K562 (cell line): ENCODE data around the gene UTP11. TPM values are rescaled to one million over a fixed set of nuclear protein-coding genes. Genes with fewer than 3 reads are reported as not detected.
A peak's percentile ranks its signal among the peaks of the same experiment; 100 is the strongest.

Experiments used
- ATAC-seq: fragments of 200-7000 bp; cut with Tn5 transposase; 3 replicates; pipeline ENCODE4 v1.9.1; 2020; ENCODE audit warnings: moderate library complexity
- BruUV-seq: library from RNA; stranded (reverse); fragments of 400-500 nt; replicated peaks from 2 replicates; lab custom pipeline; 2021; lab: Mats Ljungman, UMichigan
- CTCF ChIA-PET: fragments of 300-600 bp; formaldehyde crosslinking; extraction: SDS; loops from one replicate; lab custom pipeline; 2021; ENCODE audit warnings: low intra/inter-chr PET ratio; lab: Yijun Ruan, JAX
- POLR2A ChIA-PET: fragments of 300-600, 350-650 bp; sonication (Branson Sonifier 250); formaldehyde crosslinking; extraction: SDS; loops from one replicate; lab custom pipeline; 2021; ENCODE audit warnings: antibody characterized with exemption, inconsistent platforms; lab: Yijun Ruan, JAX
- DNase-seq, 4 experiments: peaks; one replicate each; pipeline versions ENCODE4 v3.0.0 to v3.0.0-alpha.2; 2011 to 2018; ENCODE audit warnings: low spot score in 3 of 4, mixed read lengths in 3 of 4; ENCODE audit errors: extremely low read depth in 1 of 4
- FAIRE-seq: peaks from 2 replicates; lab custom pipeline; 2011; peaks lifted over from hg19 to GRCh38; lab: Jason Lieb, UNC
- H2AFZ ChIP-seq: 2 replicates; pipeline ENCODE4 v1.6.0; 2011; ENCODE audit warnings: low read depth, low read length, control low read depth, inconsistent platforms
- H3K27ac ChIP-seq: fragments of 200-600 bp; 3 replicates; pipeline ENCODE4 v1.8.0; 2011; ENCODE audit warnings: low read depth, mild to moderate bottlenecking, control low read depth, inconsistent platforms, low read length, moderate library complexity, mixed read lengths; ENCODE audit errors: extremely low read depth
- H3K27me3 ChIP-seq, 2 experiments: fragments of 300-600 bp in 1 of 2; 2 replicates in 1 of 2; 3 replicates in 1 of 2; pipeline versions ENCODE4 v1.6.0 to v1.8.0; 2011; ENCODE audit warnings: inconsistent platforms in 2 of 2, low read length in 2 of 2, mild to moderate bottlenecking in 1 of 2, mixed read lengths in 1 of 2, moderate library complexity in 1 of 2; ENCODE audit not compliant: control insufficient read depth in 2 of 2, insufficient read depth in 2 of 2
- H3K36me3 ChIP-seq: fragments of 300-600 bp; 3 replicates; pipeline ENCODE4 v1.8.0; 2011; ENCODE audit warnings: mild to moderate bottlenecking, low read length, inconsistent platforms; ENCODE audit not compliant: control insufficient read depth, insufficient read depth
- H3K4me1 ChIP-seq, 2 experiments: fragments of 200-600 bp in 1 of 2; replicated peaks in 1 of 2; 2 replicates in 1 of 2; 3 replicates in 1 of 2; pipeline versions ENCODE4 v1.5.1 to v1.8.0; 2011; ENCODE audit warnings: inconsistent platforms in 2 of 2, low read length in 2 of 2, mild to moderate bottlenecking in 1 of 2, mixed read lengths in 1 of 2, moderate library complexity in 1 of 2; ENCODE audit not compliant: control insufficient read depth in 2 of 2, insufficient read depth in 2 of 2
- H3K4me2 ChIP-seq: 2 replicates; pipeline ENCODE4 v1.6.1; 2011; ENCODE audit warnings: low read length, control low read depth, inconsistent platforms, mixed read lengths; ENCODE audit not compliant: insufficient read depth
- H3K4me3 ChIP-seq: fragments of 200-600 bp; sonication (generic), shearing (Covaris generic); 2 replicates; pipeline ENCODE4 v1.5.1; 2016; ENCODE audit warnings: control low read depth, inconsistent platforms
- H3K79me2 ChIP-seq: fragments of 200-600 bp; 3 replicates; pipeline ENCODE4 v1.8.0; 2011; ENCODE audit warnings: low read length, inconsistent platforms; ENCODE audit not compliant: control insufficient read depth, insufficient read depth
- H3K9ac ChIP-seq, 2 experiments: 2 replicates each; pipeline versions ENCODE4 v1.6.0 to v1.6.1; 2011; ENCODE audit warnings: low read depth in 2 of 2, low read length in 2 of 2, control low read depth in 1 of 2, inconsistent platforms in 1 of 2, mild to moderate bottlenecking in 1 of 2, mixed read lengths in 1 of 2; ENCODE audit not compliant: insufficient read depth in 1 of 2
- H3K9me1 ChIP-seq: one replicate; pipeline ENCODE4 v1.6.0; 2011; ENCODE audit warnings: inconsistent platforms, mild to moderate bottlenecking, low read length, moderate library complexity; ENCODE audit not compliant: control insufficient read depth, insufficient read depth
- H3K9me3 ChIP-seq: replicated peaks from 2 replicates; pipeline ENCODE4 v1.5.1; 2011; ENCODE audit warnings: low read depth, low read length, inconsistent platforms; ENCODE audit not compliant: control insufficient read depth, insufficient read depth
- H4K20me1 ChIP-seq: replicated peaks from 2 replicates; pipeline ENCODE4 v1.6.1; 2011; ENCODE audit warnings: low read length, inconsistent platforms, mixed read lengths; ENCODE audit not compliant: control insufficient read depth, insufficient read depth
- BRD4 ChIP-seq: fragments of 200-600 bp; sonication (generic); IDR thresholded peaks from 2 replicates; pipeline ENCODE4 v1.6.1; 2017; ENCODE audit warnings: inconsistent platforms
- FOS ChIP-seq: IDR thresholded peaks from 3 replicates; pipeline ENCODE4 v1.6.1; 2011; ENCODE audit not compliant: insufficient read length; ENCODE audit errors: extremely low read depth
- HDGF ChIP-seq: fragments of 450-650 bp; IDR thresholded peaks from 2 replicates; pipeline ENCODE4 v1.6.1; 2016
- IRF9 ChIP-seq: fragments of 450-650 bp; IDR thresholded peaks from 2 replicates; pipeline ENCODE4 v1.6.1; 2016; ENCODE audit warnings: missing biosample characterization, missing genetic modification characterization
- MTA3 ChIP-seq: fragments of 450-650 bp; formaldehyde crosslinking; IDR thresholded peaks from 2 replicates; pipeline ENCODE4 v1.6.1; 2017; ENCODE audit warnings: mild to moderate bottlenecking, borderline replicate concordance
- NR4A1 ChIP-seq, 2 experiments: fragments of 250-450 bp in 1 of 2; fragments of 450-650 bp in 1 of 2; sonication (Bioruptor Pico) in 1 of 2; IDR thresholded peaks; 2 replicates each; pipeline versions ENCODE4 v1.4.0 to v1.6.1; 2016 to 2020; ENCODE audit warnings: mild to moderate bottlenecking in 2 of 2, missing compliant biosample characterization in 1 of 2, missing genetic modification characterization in 1 of 2, moderate library complexity in 1 of 2
- PML ChIP-seq: IDR thresholded peaks from 2 replicates; pipeline ENCODE4 v1.6.1; 2012; ENCODE audit warnings: low read length, inconsistent platforms
- PTTG1 ChIP-seq: fragments of 450-650 bp; IDR thresholded peaks from 2 replicates; pipeline ENCODE4 v1.6.1; 2016; ENCODE audit warnings: low read depth, mild to moderate bottlenecking, missing genetic modification characterization, missing compliant biosample characterization
- SAP30 ChIP-seq: fragments of 200-600 bp; sonication (generic); IDR thresholded peaks from 2 replicates; pipeline ENCODE4 v1.6.1; 2012; ENCODE audit warnings: borderline replicate concordance, low read depth, mild to moderate bottlenecking, moderate library complexity, low read length, control low read depth, inconsistent platforms; ENCODE audit not compliant: insufficient read depth, poor library complexity, severe bottlenecking
- SMARCA4 ChIP-seq: fragments of 450-650 bp; IDR thresholded peaks from 2 replicates; pipeline ENCODE4 v1.6.1; 2016
- TCF15 ChIP-seq: fragments of 250-450 bp; sonication (Bioruptor Pico); IDR thresholded peaks from 2 replicates; pipeline ENCODE4 v1.8.0; 2022; ENCODE audit warnings: moderate library complexity, mild to moderate bottlenecking, inconsistent platforms
- ZNF76 ChIP-seq: fragments of 250-450 bp; sonication (Bioruptor Pico); IDR thresholded peaks from 2 replicates; pipeline ENCODE4 v1.4.0; 2020; ENCODE audit warnings: mild to moderate bottlenecking, moderate library complexity, borderline replicate concordance
- WGBS: fragments of 100-300 bp; shearing (Covaris generic); methylation state at CpG from one replicate; pipeline ENCODE4 v1.1.6; 2016; ENCODE audit warnings: low coverage, mixed read lengths; ENCODE audit not compliant: insufficient coverage; ENCODE audit errors: missing lambda C conversion rate; 5-methylcytosine and 5-hydroxymethylcytosine counted together
- in situ Hi-C: fragments of 300-500 bp; cut with MboI; formaldehyde crosslinking; loops from 4 replicates; pipeline ENCODE4 v1.15.0; 2018; ENCODE audit warnings: inconsistent platforms, mixed read lengths
- intact Hi-C: fragments of 100-400 bp; cut with micrococcal nuclease; formaldehyde crosslinking; loops from 2 replicates; pipeline ENCODE4 v1.14.2; 2022
- polyA plus RNA-seq, 8 experiments: library from polyadenylated mRNA; depleted of rRNA in 4 of 8; stranded (reverse) in 5 of 8; unstranded in 3 of 8; fragments of >200 nt; fragmentation: Nextera tagmentation in 2 of 8; fragmentation: Illumina TruSeq in 1 of 8; extraction: Ambion mirVana in 2 of 8; extraction: Trizol in 1 of 8; gene quantifications; 2 replicates each; pipeline versions ENCODE4 v1.2.1 to v1.2.3, GENCODE V29; 2011 to 2014; ENCODE audit warnings: inconsistent platforms in 1 of 8, missing spikeins in 1 of 8
- total RNA-seq, 7 experiments: library from RNA; depleted of rRNA in 6 of 7; stranded (reverse); fragments of >200 nt in 6 of 7; fragmentation: Illumina TruSeq in 2 of 7; extraction: Trizol in 2 of 7; gene quantifications; 2 replicates each; pipeline versions ENCODE4 v1.2.1 to v1.2.3, GENCODE V29; 2011 to 2021; ENCODE audit warnings: low replicate concordance in 1 of 7

Gene UTP11
- total and polyA plus RNA-seq, 9 of the 15 experiments (the other 6 are each of a cell fraction or from before 2014, with no cell fraction given): 91.1 to 378 (median 221) TPM

- WGBS: 96% methylated on average over 9 of the region's 9 CpGs
- peaks cover 61% of the 10 kb centered on the region for H3K79me2 ChIP-seq
- FAIRE-seq (peak; percentile 11), ATAC-seq (no peak)
- no peaks in the 10 kb centered on the region for H3K9me3 ChIP-seq
- peak overlapping the region; percentile 96 for H3K27ac ChIP-seq
- peak overlapping the region; percentile 49 to 82 for H3K9ac ChIP-seq
- no peak overlapping the region for H2AFZ ChIP-seq
- H3K4me2 ChIP-seq: peak overlapping the region; percentile 80; the same call in 1 of the 2 replicates
- H3K9me1 ChIP-seq: peaks cover 2% of the 10 kb centered on the region
- intact Hi-C loops: no loop called here
- peaks cover 47 to 65% of the 10 kb centered on the region in 2 experiments for H3K4me1 ChIP-seq
- H3K4me3 ChIP-seq: no peak overlapping the region
- peaks cover 75% of the 10 kb centered on the region for H3K36me3 ChIP-seq
- TF ChIP-seq PML (peak; percentile 37; the same call in 1 of the 2 replicates), SAP30 (no peak)
- TF ChIP-seq, all 486 proteins: peak for 1
- in situ Hi-C loops: no loop called here
- Histone ChIP-seq H4K20me1 (0 out of 2 replicates have a peak, but pooled peaks cover 3% of the 10 kb centered on the region), H3K27me3 (no peaks in the 10 kb centered on the region)
- no peak for DNase-seq
- CTCF ChIA-PET: no interaction called here
- POLR2A ChIA-PET: interaction anchor here (0.6 to 5.9 kb wide), 3 partner anchors 14 to 435 kb away, joined by 3 to 66 read pairs (median 4); partner anchors contain the start of gene UTP11
- no TSS peak for BruUV-seq
Observed at GRCh38 chr1:37998089-37998808, 14.3 kb upstream of the UTP11 start.

- H3K79me2 ChIP-seq: peaks cover 68% of the 10 kb centered on the region
- WGBS: 66% methylated on average over 16 of the region's 16 CpGs
- POLR2A ChIA-PET: interaction anchor here (0.6 to 5.9 kb wide), 3 partner anchors 13 to 436 kb away, joined by 3 to 66 read pairs (median 4); partner anchors contain the start of gene UTP11
- ATAC-seq (no peak; the same call in 2 of the 3 replicates), FAIRE-seq (no peak), DNase-seq (no peak)
- CTCF ChIA-PET: no interaction called here
- in situ Hi-C loops (no loop called here), intact Hi-C loops (no loop called here)
- BruUV-seq: no TSS peak
- peak overlapping the region; percentile 65 for H3K4me3 ChIP-seq
- H3K36me3 ChIP-seq: peaks cover 82% of the 10 kb centered on the region
- peaks cover 51 to 73% of the 10 kb centered on the region in 2 experiments for H3K4me1 ChIP-seq
- H2AFZ ChIP-seq: peak overlapping the region; percentile 43; the same call in 1 of the 2 replicates
- H3K4me2 ChIP-seq: peak overlapping the region; percentile 80
- 0 out of 2 replicates have a peak, but pooled peaks cover 7% of the 10 kb centered on the region for H4K20me1 ChIP-seq
- H3K9me1 ChIP-seq: peaks cover 2% of the 10 kb centered on the region
- peak overlapping the region; percentile 82 to 90 for H3K9ac ChIP-seq
- no peaks in the 10 kb centered on the region for H3K27me3 ChIP-seq
- no peaks in the 10 kb centered on the region for H3K9me3 ChIP-seq
- H3K27ac ChIP-seq: peak overlapping the region; percentile 96
- TF ChIP-seq PTTG1 (tag): peak; percentile 55; the same call in 1 of the 2 replicates
- TF ChIP-seq BRD4: 0 out of 2 replicates have a peak, but pooled peaks have one; percentile 11
- peak; percentile 72; the same call in 1 of the 2 replicates for TF ChIP-seq NR4A1 (CRISPR knock-in tag; IDR thresholded peaks at IDR 0.05)
- TF ChIP-seq NR4A1 (tag; IDR thresholded peaks at IDR 0.05): no peak
- TF ChIP-seq IRF9 (tag): 0 out of 2 replicates have a peak, but pooled peaks have one; percentile 38
- no peak for TF ChIP-seq SMARCA4
- TF ChIP-seq TCF15: 0 out of 2 replicates have a peak, but pooled peaks have one; percentile 9
- no peak for TF ChIP-seq MTA3
- TF ChIP-seq FOS: no peak
- 0 out of 2 replicates have a peak, but pooled peaks have one; percentile 63 for TF ChIP-seq ZNF76 (CRISPR knock-in tag)
- TF ChIP-seq HDGF: peak; percentile 78; the same call in 1 of the 2 replicates
Observed at GRCh38 chr1:37998913-37999429, 13.6 kb upstream of the UTP11 start.
